Ectodermal cell (in vitro differentiated cells): ENCODE results near the gene NTM.

Experiments
- H3K27ac ChIP-seq: 2 replicates; pipeline ENCODE4 v1.7.0; 2013; ENCODE audit warnings: mild to moderate bottlenecking, low read depth, low read length; ENCODE audit not compliant: insufficient read depth, poor library complexity, severe bottlenecking
- H3K27me3 ChIP-seq: 2 replicates; pipeline ENCODE4 v1.7.0; 2013; ENCODE audit warnings: mild to moderate bottlenecking, low read length; ENCODE audit not compliant: insufficient read depth, control insufficient read depth, poor library complexity, severe bottlenecking
- H3K36me3 ChIP-seq: one replicate; pipeline ENCODE4 v1.7.0; 2013; ENCODE audit warnings: low read length; ENCODE audit not compliant: control insufficient read depth, insufficient read depth
- H3K4me1 ChIP-seq: one replicate; pipeline ENCODE4 v1.7.0; 2013; ENCODE audit warnings: low read length; ENCODE audit not compliant: control insufficient read depth, insufficient read depth
- H3K4me3 ChIP-seq: 2 replicates; pipeline ENCODE4 v1.7.0; 2013; ENCODE audit warnings: low read depth, low read length, control low read depth; ENCODE audit not compliant: insufficient read depth
- H3K9me3 ChIP-seq: 2 replicates; pipeline ENCODE4 v1.7.0; 2013; ENCODE audit warnings: mild to moderate bottlenecking, low read length, moderate library complexity; ENCODE audit not compliant: control insufficient read depth
- WGBS, 2 experiments: methylation state at CpG; one replicate each; pipeline ENCODE4 v1.1.7; 2013; ENCODE audit warnings: missing lambda C conversion rate in 2 of 2; 5-methylcytosine and 5-hydroxymethylcytosine counted together

Gene NTM

GRCh38 chr11:131692151-131692550, 321.7 kb downstream of the NTM start:
- peaks cover 45% of the 10 kb centered on the region for H3K27me3 ChIP-seq
- H3K4me1 ChIP-seq: peaks cover 5% of the 10 kb centered on the region
- H3K27ac ChIP-seq: no peak overlapping the region
- no peaks in the 10 kb centered on the region for H3K9me3 ChIP-seq
- no peak overlapping the region for H3K4me3 ChIP-seq
- no peaks in the 10 kb centered on the region for H3K36me3 ChIP-seq

- peaks cover 45% of the 10 kb centered on the region for H3K27me3 ChIP-seq
- WGBS, 2 experiments: 70 to 88% methylated on average over 1 of the region's 1 CpG
Measured at GRCh38 chr11:131692961-131693360, 322.5 kb downstream of the NTM start.

GRCh38 chr11:131693756-131694155, 323.3 kb downstream of the NTM start:
- peaks cover 45% of the 10 kb centered on the region for H3K27me3 ChIP-seq
- H3K27ac ChIP-seq: no peak overlapping the region
- peaks cover 5% of the 10 kb centered on the region for H3K4me1 ChIP-seq
- no peaks in the 10 kb centered on the region for H3K9me3 ChIP-seq
- no peaks in the 10 kb centered on the region for H3K36me3 ChIP-seq
- WGBS, 2 experiments: 75 to 76% methylated on average over 4 of the region's 4 CpGs
- H3K4me3 ChIP-seq: no peak overlapping the region

More at GRCh38 chr11:131692961-131693360, 322.5 kb downstream of the NTM start:
- H3K4me3 ChIP-seq: no peak overlapping the region
- no peaks in the 10 kb centered on the region for H3K36me3 ChIP-seq
- H3K4me1 ChIP-seq: peaks cover 5% of the 10 kb centered on the region
- H3K9me3 ChIP-seq: no peaks in the 10 kb centered on the region
- H3K27ac ChIP-seq: no peak overlapping the region

GRCh38 chr11:131694526-131695424, 324.4 kb downstream of the NTM start:
- H3K4me1 ChIP-seq: no peaks in the 10 kb centered on the region
- no peaks in the 10 kb centered on the region for H3K36me3 ChIP-seq
- no peak overlapping the region for H3K4me3 ChIP-seq
- no peak overlapping the region for H3K27ac ChIP-seq
- no peaks in the 10 kb centered on the region for H3K9me3 ChIP-seq
- H3K27me3 ChIP-seq: peaks cover 45% of the 10 kb centered on the region
- WGBS, 2 experiments: 32 to 34% methylated on average over 34 of the region's 34 CpGs

- H3K4me3 ChIP-seq: no peak overlapping the region
- H3K36me3 ChIP-seq: no peaks in the 10 kb centered on the region
- H3K9me3 ChIP-seq: no peaks in the 10 kb centered on the region
- no peak overlapping the region for H3K27ac ChIP-seq
- no peaks in the 10 kb centered on the region for H3K4me1 ChIP-seq
- peaks cover 45% of the 10 kb centered on the region for H3K27me3 ChIP-seq
- WGBS, 2 experiments: 88 to 93% methylated on average over 10 of the region's 10 CpGs
Measured at GRCh38 chr11:131695889-131696429, 325.5 kb downstream of the NTM start.

- H3K4me1 ChIP-seq: no peaks in the 10 kb centered on the region
- WGBS, 2 experiments: 92 to 96% methylated on average over 8 of the region's 8 CpGs
Measured at GRCh38 chr11:131696690-131697089, 326.3 kb downstream of the NTM start.

GRCh38 chr11:131703311-131703710, 332.9 kb downstream of the NTM start:
- H3K4me1 ChIP-seq: no peaks in the 10 kb centered on the region
- no peaks in the 10 kb centered on the region for H3K36me3 ChIP-seq
- no peaks in the 10 kb centered on the region for H3K27me3 ChIP-seq
- no peak overlapping the region for H3K4me3 ChIP-seq
- H3K9me3 ChIP-seq: peaks cover 4% of the 10 kb centered on the region
- 100% methylated on average over 1 of the region's 1 CpG; no CpG with 5 or more reads in 1 of the 2 experiments for WGBS, 2 experiments
- H3K27ac ChIP-seq: no peak overlapping the region

More at GRCh38 chr11:131696690-131697089, 326.3 kb downstream of the NTM start:
- peaks cover 39% of the 10 kb centered on the region for H3K27me3 ChIP-seq
- H3K4me3 ChIP-seq: no peak overlapping the region
- H3K9me3 ChIP-seq: no peaks in the 10 kb centered on the region
- no peak overlapping the region for H3K27ac ChIP-seq
- no peaks in the 10 kb centered on the region for H3K36me3 ChIP-seq

GRCh38 chr11:131704682-131705081, 334.3 kb downstream of the NTM start:
- peaks cover 4% of the 10 kb centered on the region for H3K9me3 ChIP-seq
- no peaks in the 10 kb centered on the region for H3K4me1 ChIP-seq
- WGBS, 2 experiments: 89 to 98% methylated on average over 2 of the region's 2 CpGs
- no peak overlapping the region for H3K4me3 ChIP-seq
- no peak overlapping the region for H3K27ac ChIP-seq
- H3K27me3 ChIP-seq: no peaks in the 10 kb centered on the region
- H3K36me3 ChIP-seq: no peaks in the 10 kb centered on the region

GRCh38 chr11:131710511-131710910, 340.1 kb downstream of the NTM start:
- Histone ChIP-seq H3K4me3 (no peak overlapping the region), H3K36me3 (no peaks in the 10 kb centered on the region), H3K4me1 (no peaks in the 10 kb centered on the region), H3K9me3 (no peaks in the 10 kb centered on the region), H3K27ac (no peak overlapping the region), H3K27me3 (no peaks in the 10 kb centered on the region)
- WGBS, 2 experiments: 88 to 94% methylated on average over 1 to 2 of the region's 2 CpGs

- no peak overlapping the region for H3K4me3 ChIP-seq
- no peaks in the 10 kb centered on the region for H3K9me3 ChIP-seq
- WGBS, 2 experiments: 95 to 97% methylated on average over 5 of the region's 5 CpGs
- H3K36me3 ChIP-seq: no peaks in the 10 kb centered on the region
- H3K27me3 ChIP-seq: no peaks in the 10 kb centered on the region
- H3K4me1 ChIP-seq: no peaks in the 10 kb centered on the region
- no peak overlapping the region for H3K27ac ChIP-seq
Measured at GRCh38 chr11:131712897-131713296, 342.5 kb downstream of the NTM start.
